ENCODE measurements around the gene OR9Q1.
"Not testable (repeated sequence)": the region's sequence is repeated elsewhere in the genome, so short reads cannot be mapped to it uniquely, and the experiment has no call there.

OR9Q1 gene

DNA sequence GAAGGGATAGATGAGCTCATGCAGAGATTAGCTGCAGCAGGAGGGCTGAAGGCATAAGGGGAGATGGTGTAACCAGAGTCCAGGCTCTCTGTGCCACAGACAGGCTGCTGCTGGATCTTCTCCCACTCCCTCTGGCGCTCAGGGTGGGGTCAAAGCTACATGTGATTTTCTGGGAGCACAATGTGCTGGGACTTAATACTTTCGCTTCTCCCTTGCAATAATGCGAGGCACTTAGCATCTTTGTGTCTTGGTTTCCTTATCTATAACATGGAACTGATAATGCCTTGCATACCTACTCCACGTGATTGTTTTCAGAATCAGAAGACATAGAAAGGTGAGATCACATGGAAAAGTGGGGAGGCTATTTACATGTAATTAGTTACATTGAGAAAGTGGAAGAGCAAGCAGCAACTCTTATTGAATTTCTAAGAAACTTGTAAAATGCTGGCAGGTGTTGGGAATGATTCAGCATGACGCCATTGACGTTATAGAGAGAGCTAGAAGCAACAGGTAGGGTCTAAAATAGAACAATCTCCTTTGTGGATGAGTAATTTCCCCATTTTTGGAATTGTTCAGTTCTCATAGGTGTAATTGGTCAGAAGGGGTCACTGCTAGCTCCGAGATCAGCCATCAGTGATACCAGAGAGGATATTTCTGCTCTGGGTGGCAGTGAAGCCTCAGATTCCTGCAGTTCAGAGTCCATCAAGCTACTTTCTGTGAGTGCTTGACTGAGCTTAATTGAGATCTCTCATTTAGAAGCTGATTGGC is 109.8 kb downstream of the OR9Q1 start:
- no peak for DNase-seq (ENCODE audit: low read depth in 2 of 2)

DNA sequence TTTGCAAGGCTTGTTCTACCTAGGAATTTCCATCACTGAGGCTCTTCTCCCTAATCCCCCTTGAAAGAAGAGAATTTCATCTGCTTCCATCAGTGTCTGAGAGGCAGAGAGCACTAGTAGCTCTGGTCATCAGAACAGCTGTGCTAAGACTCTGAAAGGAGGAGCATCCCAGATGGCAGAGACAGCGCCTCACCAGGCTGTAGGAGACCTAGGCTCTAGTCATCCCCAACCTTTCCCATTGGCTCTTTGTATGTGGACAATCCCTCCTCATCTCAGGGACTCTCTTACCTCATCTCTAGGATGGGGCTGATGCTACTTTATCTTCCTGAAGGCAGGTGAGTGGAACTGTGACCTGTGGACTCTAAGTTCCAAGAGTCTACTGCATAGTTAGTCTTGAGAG is 110.5 kb downstream of the OR9Q1 start:
- no peak for DNase-seq (ENCODE audit: low read depth in 2 of 2)

DNA sequence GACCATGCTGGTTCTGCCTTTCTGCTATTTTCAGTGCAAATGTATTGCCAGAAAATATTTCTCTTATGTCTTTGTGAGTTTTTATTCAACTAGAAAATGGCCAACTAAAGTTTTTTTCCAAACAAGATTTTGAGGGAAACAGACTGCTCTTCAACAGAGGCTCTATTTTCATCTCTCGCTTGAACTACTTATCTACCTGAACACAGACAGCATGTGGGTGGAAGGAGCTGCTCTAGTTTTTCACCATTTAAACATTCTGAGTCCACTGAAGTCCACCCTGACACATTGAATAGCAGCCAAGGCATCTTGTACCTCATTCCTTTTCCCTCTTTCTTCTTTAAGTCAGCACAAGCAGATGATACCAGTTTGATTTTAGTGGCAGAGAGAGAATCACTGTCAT is 111.5 kb downstream of the OR9Q1 start:
- DNase-seq (ENCODE audit: low read depth in 2 of 2) = no peak

DNA sequence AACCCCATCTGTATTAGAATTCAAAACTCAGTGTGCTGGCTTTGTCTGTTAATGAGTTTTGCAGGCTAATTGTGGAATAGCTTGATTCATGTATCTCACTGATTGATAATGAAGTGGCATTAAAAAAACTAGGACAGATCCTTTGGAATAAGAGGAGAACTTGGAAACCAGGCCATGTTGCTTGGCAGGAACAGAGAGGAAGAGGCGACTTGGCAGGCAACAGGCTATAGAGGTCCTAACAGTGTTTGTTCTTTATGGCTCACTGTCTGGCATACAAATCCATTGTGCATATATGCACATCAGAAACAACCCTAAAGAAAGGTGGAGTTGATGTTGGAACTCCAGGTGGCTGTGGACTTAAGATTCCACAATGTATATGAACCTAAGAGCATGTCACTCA is 119.1 kb downstream of the OR9Q1 start:
- no peak for DNase-seq (ENCODE audit: low read depth in 2 of 2)

DNA sequence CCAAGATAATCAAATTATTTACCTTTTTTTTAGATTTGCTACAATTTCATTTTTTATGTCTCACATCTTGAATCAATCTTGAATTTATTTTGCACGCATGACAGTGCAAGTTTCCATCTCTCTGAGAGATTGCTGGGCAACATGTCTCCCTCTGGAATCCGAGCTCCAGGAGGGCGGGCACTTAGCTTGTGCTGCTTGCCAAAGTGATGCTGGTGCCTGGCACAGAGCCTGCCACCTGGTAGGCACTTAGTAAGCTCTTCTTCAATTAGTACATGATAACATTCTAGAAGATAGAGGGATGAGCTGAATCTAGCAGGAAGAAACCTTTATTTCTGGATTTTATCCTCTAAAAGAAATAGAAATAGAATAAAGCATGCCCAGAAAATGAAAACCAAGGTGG is 129.1 kb downstream of the OR9Q1 start:
- DNase-seq (ENCODE audit: low read depth in 2 of 2) = no peak

DNA sequence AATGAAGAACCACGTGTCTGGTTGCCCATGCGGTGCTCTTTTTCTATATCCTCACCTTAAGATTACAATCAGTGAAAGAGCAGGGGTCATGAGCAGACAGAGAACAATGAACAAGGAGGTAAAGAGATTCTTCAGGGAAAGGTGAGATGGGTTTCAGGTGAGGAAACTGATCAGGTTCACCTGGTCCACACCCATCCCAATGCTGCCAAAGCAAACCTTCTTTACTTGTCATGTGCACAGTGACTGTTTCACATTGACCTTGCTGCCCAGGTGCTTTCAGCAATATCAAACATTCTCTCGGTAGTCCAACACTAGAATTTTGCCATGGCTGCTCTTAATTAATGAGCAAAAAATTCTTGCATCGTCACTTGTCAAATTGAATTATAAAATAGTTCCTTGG is 140.7 kb downstream of the OR9Q1 start:
- no peak for DNase-seq (ENCODE audit: low read depth in 2 of 2)

GRCh38 chr11:58164990-58165389 is 141.3 kb downstream of the OR9Q1 start:
- no peak for DNase-seq (ENCODE audit: low read depth in 2 of 2)

GRCh38 chr11:58165504-58166106 is 141.9 kb downstream of the OR9Q1 start:
- no peak for DNase-seq (ENCODE audit: low read depth in 2 of 2)

DNA sequence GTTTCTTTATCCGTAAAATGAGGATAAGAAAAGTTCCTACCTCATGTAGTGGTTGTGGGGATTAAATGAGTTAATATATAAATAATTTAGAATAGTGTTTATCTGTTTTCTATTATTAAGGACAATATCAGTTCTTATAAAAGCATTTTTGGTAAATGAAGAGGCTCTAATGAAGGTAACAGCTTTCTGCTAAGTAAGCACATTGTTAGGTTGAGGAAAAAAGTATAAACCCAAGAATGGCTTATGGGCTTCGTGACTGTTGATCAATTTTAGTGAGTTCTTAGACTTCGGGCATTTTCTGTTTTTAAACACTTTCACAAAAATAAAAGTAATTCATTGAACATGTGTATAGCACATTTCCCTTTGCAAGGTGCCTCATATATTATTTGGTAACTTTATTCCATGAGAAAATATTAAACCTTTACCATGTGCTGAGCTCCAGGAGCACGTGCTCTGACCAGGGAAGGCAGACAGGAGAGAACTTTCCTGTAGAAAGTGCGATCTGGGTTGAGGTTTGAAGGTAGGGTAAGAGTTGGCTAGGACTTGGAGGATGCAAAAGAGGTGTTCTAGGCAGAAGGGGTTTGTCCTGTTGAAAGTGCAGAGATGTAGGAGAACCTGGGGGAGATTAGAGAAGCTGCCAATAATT is 153.9 kb downstream of the OR9Q1 start:
- DNase-seq (ENCODE audit: low read depth in 2 of 2) = no peak

DNA sequence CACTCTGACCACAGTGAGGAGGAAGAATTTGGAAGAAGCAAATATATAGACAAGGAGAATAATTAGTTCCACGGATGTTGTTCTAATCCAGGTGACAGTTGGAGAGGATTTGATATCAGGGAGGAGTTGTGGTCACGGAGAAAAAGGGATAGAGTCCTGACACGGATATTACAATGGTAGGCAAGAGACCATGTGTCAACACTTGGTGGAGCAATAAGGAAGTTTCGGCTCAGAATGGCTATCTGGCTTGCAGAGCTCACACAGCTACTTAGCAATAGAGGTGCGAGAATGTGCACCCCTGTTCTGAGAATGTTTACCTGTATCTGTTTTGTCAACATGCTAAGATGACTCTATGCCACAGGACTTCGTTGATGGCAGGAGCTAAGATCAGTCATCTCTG is 154.8 kb downstream of the OR9Q1 start:
- no peak for DNase-seq (ENCODE audit: low read depth in 2 of 2)

DNA sequence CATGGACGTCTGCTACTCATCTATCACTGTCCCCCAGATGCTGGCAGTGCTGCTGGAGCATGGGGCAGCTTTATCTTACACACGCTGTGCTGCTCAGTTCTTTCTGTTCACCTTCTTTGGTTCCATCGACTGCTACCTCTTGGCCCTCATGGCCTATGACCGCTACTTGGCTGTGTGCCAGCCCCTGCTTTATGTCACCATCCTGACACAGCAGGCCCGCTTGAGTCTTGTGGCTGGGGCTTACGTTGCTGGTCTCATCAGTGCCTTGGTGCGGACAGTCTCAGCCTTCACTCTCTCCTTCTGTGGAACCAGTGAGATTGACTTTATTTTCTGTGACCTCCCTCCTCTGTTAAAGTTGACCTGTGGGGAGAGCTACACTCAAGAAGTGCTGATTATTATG is 156.0 kb downstream of the OR9Q1 start:
- DNase-seq (ENCODE audit: low read depth in 2 of 2) = no peak

- DNase-seq (ENCODE audit: low read depth in 2 of 2) = no peak
Observed at GRCh38 chr11:58186938-58187337, 163.3 kb downstream of the OR9Q1 start.

DNA sequence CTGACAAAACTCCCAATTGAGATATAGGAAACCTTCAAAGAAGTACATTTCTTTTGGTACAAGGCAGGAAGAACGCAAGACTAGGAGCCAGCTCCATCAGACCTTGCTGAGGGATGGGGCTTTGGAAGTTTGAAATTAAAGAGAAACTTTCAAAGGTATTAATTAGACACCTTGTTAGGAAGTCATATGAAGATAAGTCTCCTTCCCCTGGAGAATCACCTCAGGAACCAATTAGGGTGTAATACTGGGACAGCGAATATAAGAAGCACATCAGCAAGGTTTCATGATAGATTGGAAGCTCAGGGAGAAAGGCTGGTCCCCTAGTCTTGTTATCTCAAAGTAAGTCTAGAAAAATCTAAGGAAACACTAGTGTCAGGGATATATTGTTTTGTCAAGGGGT is 165.1 kb downstream of the OR9Q1 start, which contains the start of gene OR9Q2:
OR9Q2 (plus strand) TSS at position 301 of the 400 bp plus-strand sequence. CDS start 1,421 bp downstream, outside the sequence.
- no peak for DNase-seq (ENCODE audit: low read depth in 2 of 2)

DNA sequence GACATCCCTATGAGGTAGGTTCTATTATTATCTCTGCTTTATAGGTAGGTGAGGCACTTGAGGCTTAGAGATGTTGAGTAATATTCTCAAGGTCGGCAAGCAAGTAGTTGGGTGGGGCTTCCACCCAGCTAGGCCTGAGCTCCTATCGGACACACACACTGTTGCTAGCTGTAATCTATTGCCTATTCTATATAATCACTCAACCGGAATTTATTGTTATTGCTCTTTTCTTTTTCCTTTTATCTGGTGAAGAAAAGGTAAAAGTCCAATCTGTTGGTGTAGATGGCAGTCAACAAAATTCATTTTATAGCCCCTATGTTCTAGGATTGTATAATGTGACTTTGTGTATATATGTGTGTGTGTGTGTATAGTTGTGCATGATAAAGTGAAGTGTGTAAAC is 168.5 kb downstream of the OR9Q1 start:
- no peak for DNase-seq (ENCODE audit: low read depth in 2 of 2)

DNA sequence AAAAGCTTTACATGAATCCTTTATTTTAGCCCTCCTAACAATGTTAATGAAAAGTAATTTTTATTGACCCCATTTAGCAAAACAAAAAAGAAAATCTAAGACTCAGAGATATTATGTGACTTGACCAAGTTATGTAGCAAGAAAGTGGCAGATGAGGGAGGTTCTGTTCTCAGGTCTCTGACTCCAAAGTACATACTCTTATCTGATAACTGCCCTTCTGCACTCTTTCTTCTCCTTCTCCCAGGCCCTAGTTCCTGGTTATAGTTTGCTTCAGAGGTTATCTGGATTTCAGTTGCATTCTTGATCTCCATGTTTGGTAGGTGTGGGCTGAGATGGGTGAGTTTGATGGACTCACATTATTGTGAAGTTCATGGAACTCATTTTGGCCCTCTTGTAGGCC is 169.7 kb downstream of the OR9Q1 start:
- DNase-seq (ENCODE audit: low read depth in 2 of 2) = no peak

DNA sequence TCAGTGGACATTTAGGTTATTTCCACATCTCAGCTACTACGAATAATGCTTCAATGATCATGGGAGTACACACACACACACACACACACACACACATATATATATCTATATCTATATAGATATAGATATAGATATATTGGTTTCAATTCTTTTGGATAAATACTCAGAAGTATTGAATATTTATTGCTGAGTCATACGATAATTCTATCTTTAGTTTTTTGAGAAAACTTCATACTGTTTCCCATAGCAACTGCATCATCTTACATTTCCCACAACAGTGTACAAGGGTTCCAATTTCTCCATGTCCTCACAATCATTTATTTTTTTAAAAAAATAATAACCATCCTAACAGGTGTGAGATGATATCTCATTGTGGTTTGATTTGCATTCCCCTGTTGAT is 172.3 kb downstream of the OR9Q1 start:
- no peak for DNase-seq (ENCODE audit: low read depth in 2 of 2)

GRCh38 chr11:58199271-58199670 is 175.6 kb downstream of the OR9Q1 start:
- DNase-seq (ENCODE audit: low read depth in 2 of 2) = no peak

DNA sequence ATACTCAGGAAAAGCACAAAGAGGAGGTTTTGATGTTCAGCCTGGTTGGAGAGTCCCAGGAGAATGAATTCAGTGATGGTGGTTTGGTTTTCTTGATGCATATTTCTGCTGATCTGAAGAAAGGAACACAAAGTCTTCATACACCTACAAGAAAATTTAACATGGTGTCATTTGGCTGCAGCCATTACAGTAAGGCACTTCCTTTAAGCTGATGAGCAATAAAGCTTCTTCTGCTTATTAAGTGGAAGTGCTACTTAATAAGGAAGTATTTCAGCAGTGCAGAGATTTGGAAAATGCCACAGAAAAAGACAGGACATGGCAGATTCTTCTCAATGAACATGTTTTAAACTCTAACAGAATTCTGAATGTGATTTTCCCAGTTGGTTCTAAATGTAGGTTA is 180.4 kb downstream of the OR9Q1 start, which contains the start of gene OR1S2:
OR1S2 (minus strand) TSS at position 101 of the 400 bp plus-strand sequence; CDS start at position 101, 0 bp downstream.
- DNase-seq (ENCODE audit: low read depth in 2 of 2) = no peak

- DNase-seq (ENCODE audit: low read depth in 2 of 2) = not testable (repeated sequence)
Observed at GRCh38 chr11:58212420-58212819, 188.7 kb downstream of the OR9Q1 start, which contains the start of gene OR1S1. OR1S1 (plus strand) TSS chr11:58212720.

GRCh38 chr11:58216476-58216875 is 192.8 kb downstream of the OR9Q1 start:
- no peak for DNase-seq (ENCODE audit: low read depth in 2 of 2)

GRCh38 chr11:58222721-58223120 is 199.0 kb downstream of the OR9Q1 start:
- DNase-seq (ENCODE audit: low read depth in 2 of 2) = no peak

GRCh38 chr11:58227956-58228615 is 204.4 kb downstream of the OR9Q1 start:
- no peak for DNase-seq (ENCODE audit: low read depth in 2 of 2)
